HG03064 (cell line): ENCODE results near the gene PIF1.

ENCODE experiments used
- ATAC-seq: cut with Tn5 transposase; IDR thresholded peaks from one replicate; pipeline ENCODE4 v1.9.1; 2021; ENCODE audit warnings: low read depth; ENCODE audit not compliant: unreplicated experiment

PIF1 gene, protein sequence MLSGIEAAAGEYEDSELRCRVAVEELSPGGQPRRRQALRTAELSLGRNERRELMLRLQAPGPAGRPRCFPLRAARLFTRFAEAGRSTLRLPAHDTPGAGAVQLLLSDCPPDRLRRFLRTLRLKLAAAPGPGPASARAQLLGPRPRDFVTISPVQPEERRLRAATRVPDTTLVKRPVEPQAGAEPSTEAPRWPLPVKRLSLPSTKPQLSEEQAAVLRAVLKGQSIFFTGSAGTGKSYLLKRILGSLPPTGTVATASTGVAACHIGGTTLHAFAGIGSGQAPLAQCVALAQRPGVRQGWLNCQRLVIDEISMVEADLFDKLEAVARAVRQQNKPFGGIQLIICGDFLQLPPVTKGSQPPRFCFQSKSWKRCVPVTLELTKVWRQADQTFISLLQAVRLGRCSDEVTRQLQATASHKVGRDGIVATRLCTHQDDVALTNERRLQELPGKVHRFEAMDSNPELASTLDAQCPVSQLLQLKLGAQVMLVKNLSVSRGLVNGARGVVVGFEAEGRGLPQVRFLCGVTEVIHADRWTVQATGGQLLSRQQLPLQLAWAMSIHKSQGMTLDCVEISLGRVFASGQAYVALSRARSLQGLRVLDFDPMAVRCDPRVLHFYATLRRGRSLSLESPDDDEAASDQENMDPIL

DNA sequence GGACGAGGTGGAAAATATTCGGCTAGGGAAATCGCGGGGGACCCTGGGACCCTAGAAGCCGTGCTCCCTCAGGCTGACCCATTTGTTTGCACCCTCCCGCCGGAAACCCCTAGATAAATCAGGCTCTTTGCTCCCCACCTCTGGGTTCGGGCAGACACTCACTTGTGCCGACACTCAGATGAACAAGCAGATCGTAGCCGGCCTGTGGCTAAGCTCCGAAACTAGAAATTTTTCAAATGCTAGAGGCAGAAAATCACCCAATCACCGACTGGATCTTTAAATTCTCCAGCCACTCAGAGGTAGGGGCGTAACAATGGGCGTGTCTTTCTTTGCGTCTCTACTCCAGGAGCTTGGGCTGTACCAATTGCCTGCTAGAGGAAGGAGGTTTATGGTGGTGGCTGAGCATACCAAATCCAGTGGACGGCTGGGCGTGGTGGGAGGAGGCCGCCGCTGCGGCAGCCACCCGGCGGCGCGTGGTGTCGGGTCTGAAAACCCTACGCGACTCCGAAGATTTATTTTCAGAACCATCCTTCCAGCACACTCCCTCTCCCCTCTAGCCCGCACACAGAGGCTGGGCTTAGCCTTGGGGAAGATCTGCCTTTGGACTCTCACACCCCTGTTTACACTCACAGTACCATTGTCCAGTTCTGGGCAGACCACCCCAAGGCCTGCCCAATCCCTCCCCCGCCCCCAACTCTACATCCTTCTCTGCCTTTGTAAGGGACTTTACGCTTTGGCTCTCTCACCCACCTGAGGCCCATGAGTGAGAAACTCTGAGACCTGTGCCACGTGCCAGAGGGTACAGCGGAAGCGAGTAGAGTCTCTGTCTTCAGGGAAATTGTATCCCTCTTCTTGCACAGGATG, at the start of gene PIF1:
PIF1 (minus strand) TSS at position 217 of the 864 bp plus-strand sequence. CDS start 1,312 bp downstream, outside the sequence.
- peak; percentile 80 for ATAC-seq

DNA sequence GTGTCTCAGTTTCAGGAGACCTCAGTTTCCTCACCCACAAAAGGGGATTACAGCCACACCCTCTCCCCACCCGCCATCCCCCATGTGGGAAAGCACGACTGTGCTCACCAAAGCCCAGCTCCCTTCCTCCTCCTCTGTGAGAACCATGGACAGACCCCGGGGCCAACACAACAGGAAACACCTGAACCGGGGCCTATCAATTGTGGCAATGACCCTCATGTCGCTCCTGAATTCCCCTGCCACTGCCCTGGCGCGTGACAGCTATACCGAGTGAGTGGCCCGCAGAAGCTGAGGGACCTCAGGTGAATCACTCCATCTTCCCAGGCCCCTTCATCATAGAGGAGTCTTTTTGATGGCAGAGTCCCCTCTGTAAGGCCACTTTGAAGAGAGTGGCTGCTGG, 44.9 kb upstream of the PIF1 start:
- no peak for ATAC-seq

DNA sequence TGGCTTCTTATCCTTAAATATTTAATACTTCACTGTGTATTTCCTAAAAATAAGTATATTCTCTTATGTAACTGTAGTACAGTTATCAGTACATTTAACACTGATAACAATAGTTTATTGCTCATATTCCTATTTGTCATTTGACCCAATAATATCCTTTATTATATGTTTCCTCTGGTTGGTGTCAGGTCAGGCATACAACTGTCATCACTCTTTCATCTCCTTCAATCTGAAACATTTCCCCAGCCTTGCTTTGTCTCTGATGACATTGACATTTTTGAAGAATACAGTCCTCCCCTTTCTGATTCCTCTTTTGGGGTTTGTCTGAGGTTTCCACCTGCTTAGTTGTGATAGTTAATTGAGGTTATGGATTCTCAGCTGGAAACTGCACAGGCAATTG, 44.1 kb upstream of the PIF1 start:
- no peak for ATAC-seq

DNA sequence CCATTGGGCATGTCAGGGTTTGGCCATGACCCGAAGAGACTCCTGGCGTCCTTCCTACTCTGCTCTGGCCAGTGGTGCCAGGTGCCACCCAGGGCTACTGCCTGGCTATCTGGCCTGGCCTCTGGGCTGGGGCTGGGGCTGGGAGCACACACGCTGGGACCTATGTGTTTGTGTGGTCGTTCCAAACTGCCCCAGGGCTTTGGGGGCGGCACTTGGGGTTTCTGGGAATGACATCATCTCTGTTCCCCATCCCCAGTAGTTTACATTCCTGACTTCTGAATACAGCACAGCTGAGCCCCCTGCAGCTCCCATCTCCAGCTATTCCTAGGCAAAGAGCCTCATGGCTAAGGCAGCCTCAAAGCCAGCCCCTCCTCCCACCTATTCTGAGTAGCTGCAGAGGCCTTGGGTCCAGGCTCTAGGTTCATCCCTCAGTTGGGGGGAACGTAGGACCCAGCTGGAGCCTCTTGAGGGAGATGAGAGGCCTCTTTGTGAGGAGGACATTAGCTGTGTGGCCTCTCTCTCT, 40.6 kb upstream of the PIF1 start:
- ATAC-seq = no peak

GRCh38 chr15:64865126-64865997, 39.9 kb upstream of the PIF1 start:
- ATAC-seq = no peak

GRCh38 chr15:64864068-64864467, 38.6 kb upstream of the PIF1 start:
- ATAC-seq = no peak

- no peak for ATAC-seq
Observed at GRCh38 chr15:64862408-64862807, 37.0 kb upstream of the PIF1 start.

GRCh38 chr15:64861960-64862359, 36.5 kb upstream of the PIF1 start:
- ATAC-seq = no peak

DNA sequence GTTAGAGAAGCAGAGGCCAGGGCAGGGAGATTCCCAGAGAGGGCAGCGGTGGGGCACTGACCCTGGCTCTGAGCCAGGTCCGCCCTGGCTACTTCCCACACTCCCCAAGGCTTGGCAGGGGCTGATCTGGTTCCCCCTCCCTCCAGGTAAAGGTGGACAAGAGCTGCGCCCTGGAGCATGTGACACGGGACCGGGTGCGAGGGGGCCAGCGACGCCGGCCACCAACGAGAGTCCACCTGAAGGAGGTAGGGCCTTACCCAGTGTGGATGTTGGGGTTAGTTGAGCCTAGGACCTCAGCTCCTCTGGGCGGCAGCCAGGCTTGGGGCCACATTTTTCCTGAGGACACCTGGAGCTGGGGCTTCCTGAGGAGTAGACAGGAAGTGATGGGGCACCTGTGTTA, 35.9 kb upstream of the PIF1 start:
- no peak for ATAC-seq

DNA sequence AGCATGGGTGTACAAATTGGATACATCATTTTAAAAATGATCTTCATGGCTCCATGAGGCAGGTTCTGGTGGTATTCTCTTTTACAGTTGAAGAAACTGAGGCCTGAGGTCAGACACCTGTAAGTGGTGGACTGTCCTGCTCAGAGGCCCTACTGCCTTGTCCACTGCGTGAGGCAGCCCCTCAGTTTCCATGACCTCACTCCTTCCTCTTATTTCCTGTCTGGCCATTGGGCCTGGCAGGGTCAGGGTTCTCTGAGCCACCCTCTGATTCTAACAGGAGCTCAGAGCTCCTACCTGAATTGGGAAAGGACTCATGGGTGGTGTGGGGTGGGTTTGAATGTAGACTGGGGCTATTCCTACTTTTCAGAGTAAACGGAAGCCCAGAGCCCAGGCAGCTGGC, 33.8 kb upstream of the PIF1 start:
- ATAC-seq = no peak

DNA sequence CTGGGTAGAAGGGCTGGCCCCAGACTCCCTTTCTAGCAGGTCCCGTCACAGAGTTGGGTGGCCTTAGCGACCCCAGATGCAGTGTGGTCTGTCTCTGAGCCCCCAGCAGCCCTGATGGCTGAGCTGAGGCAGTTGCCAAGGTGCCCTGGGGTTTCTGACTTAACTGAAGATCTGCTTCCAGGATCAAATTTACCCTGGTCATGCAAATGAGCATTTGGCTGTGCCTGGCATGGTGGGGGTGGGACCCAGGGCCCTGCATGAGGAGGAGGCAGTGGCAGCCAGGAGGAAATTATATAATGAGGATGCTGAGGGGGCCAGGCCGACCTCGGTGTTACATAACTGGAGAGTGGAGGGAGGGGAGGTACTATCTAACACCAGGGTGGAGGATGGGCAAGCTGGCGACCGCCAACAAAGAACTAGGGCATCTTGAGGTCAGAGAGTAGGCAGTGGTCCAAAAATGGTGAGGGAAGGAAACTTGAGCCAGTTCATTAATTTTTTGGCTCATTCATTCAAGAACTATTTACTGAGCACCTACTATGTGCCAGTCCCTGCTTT, 32.7 kb upstream of the PIF1 start:
- no peak for ATAC-seq

DNA sequence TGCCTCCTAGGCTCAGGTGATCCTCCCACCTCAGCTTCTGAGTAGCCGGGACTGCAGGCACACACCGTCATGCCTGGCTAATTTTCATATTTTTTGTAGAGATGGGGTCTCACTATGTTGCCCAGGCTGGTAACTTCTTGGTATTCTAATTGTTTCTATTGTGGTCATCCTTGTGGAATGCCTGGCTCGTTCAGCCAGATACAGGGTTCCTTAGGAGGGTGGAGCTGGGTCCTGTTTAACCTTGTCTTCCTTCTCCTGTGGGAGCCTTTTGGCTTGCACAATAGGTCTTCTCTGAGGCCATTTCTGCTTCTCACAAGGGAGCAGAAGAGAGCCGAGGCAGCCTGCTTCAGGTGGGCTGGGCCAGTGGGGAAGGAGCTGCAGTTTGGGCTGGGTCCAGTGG, 32.0 kb upstream of the PIF1 start:
- ATAC-seq = no peak

DNA sequence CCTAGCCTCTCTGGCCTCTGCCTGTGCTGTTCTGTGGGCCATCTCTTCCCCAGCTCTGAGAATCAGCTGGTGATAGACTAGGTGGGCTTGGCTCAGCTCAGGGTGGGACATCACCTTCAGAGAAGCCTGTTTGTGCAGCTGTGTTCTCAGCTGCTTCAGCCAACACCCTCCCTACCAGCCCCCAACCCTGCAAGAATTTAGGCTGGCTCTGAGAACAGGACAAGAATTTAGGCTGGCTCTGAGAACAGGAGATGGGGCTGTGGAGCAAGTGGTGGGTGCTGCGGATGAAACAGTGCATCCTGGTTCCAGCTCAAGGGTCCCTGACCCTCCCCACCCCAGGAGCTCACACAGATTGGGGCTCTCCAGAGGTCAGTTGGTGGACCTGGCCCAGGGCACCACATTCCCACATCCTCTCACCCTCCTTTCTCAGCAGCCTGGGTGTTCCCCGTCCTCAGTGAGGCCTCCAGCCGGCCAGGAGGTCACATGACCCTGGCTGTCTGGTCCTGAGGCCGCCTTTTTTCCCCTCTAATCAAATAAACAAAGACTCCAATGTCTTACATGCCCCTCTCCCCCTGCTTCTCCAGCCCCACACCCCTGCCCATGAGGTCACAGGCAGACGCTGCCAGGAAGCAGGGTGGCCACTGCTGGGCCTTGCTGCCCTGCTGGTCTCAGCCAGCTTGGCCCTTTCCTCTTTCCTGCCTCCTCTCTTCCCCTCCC, 31.1 kb upstream of the PIF1 start:
- ATAC-seq = no peak

DNA sequence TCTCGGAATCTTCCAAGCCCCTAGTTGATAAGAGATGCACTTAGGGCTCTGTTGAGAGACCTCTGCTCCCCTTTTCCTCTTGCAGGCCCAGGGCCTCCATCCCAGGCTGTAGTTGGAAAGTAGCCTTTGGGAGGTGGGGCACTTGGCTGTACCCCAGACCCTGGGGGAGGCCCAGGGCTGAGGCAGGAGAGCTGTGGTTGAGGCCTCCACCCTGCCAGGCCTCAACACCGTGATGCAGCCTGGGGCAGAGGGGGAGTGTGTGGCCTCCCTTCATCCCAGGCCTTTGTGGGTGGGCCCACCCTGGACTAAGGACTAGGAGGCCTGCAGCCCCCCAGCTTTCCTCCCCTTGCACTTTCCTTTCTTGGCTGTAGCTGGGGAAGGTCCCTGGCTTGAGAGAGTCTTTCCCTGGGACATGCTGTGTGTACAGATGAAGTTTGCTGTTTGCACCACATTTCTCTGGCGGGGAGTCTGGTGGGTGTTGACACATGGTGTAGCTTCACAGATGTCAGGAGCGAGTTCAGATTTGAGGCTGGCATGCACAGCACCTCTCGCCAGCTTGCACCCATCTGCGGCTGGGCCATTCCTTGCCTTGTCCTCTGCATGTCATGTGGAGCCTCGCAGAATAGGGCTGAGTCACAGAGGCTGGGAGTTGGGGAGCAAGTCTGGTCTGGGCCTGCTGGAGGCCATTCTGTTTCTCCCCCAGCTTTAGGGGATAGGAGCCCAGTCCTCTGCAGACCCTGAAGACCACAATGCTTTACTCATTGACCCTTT, 29.9 kb upstream of the PIF1 start:
- ATAC-seq = no peak

DNA sequence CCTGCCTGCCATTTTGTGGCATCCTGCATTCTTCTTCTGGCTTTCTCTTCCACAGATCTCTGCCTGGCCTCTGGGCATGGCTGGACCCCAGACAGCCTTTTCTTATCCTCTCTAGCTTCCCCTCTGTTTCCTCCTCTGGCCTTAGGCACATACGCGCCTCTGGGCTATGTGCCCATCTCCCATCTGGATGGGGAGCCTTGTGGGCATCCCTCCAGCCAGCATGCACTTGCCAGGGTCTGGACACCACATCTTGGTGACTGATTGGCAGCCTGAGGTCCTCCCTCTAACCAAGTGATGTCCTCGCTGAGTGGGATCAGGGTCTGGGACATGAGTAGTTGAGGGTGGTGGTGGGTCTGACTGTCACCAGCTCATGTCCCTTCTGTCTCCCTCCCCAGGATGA, 29.1 kb upstream of the PIF1 start:
- ATAC-seq = no peak

DNA sequence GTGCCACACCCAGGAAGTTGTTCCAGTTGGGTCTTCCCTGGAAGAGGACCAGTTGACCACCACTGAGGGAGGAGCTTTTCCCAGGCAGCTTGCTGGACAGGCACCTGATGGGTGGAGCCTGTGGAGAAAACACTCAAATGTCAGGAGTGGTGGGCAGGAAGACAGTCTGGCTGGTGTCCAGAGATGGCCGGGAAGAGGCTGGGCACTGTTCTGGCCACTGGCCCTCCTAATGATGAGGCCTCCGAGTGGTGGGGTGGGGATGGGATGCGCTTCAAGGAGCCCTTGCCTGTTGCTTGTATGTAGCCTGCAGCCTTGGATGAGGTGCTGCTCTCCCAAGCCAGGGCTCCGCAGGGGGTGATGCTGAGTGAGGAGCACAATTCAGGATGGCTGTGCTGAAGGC, 28.6 kb upstream of the PIF1 start:
- ATAC-seq = no peak

DNA sequence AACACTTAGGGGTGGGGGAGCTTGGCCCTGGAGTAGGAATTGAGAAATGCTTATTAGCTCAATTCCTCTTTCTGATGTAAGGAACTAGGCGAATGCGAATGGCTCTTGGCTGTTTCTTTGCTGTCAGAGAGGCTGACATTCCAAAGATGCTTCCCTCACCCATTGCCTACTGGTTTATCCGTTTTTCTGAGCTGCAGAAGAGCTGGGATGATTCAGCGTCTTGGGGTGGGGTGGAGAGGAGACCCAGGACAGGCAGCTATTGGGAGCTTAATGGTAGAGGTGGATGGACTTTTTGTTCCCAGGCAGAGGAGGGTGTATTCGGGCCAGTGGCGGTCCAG, 26.0 kb upstream of the PIF1 start:
- no peak for ATAC-seq

- no peak for ATAC-seq
Observed at GRCh38 chr15:64850778-64851502, 25.5 kb upstream of the PIF1 start.
